MM.1S (cell line): ENCODE results near the gene KRT17.

Experiments used
- EZH2phosphoT487 ChIP-seq: fragments of 300-600 bp; sonication (generic); IDR thresholded peaks from 2 replicates; pipeline ENCODE4 v1.6.1; 2018; ENCODE audit warnings: antibody characterized with exemption, low read length
- TF ChIP-seq, protein P1 (sequence below): fragments of 300-600 bp; sonication (generic); IDR thresholded peaks from 2 replicates; pipeline ENCODE4 v1.5.1; 2016; ENCODE audit warnings: antibody characterized with exemption, low read length, mixed read lengths

DNA sequence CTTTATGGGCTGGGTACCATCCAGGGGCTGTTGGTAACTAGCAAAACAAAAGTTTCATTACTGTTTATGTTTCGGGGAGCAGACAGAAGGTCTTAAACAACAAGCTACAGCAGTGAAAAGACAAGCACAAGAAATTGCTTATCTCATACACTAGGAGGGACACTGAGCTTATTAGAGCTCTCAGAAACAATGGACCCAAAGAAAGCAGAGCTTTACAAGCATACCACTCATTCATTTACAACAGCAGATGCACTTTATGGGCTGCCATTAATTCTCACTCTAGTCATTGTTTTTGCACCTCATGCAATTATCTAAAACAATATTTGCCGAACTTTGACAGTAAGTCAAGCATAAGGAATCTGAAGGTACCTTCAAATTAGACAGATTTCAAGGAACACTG is 21.9 kb downstream of the KRT17 start:
- TF ChIP-seq, protein P1, sequence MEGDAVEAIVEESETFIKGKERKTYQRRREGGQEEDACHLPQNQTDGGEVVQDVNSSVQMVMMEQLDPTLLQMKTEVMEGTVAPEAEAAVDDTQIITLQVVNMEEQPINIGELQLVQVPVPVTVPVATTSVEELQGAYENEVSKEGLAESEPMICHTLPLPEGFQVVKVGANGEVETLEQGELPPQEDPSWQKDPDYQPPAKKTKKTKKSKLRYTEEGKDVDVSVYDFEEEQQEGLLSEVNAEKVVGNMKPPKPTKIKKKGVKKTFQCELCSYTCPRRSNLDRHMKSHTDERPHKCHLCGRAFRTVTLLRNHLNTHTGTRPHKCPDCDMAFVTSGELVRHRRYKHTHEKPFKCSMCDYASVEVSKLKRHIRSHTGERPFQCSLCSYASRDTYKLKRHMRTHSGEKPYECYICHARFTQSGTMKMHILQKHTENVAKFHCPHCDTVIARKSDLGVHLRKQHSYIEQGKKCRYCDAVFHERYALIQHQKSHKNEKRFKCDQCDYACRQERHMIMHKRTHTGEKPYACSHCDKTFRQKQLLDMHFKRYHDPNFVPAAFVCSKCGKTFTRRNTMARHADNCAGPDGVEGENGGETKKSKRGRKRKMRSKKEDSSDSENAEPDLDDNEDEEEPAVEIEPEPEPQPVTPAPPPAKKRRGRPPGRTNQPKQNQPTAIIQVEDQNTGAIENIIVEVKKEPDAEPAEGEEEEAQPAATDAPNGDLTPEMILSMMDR, result no peak
- no peak for TF ChIP-seq EZH2phosphoT487
